ENCODE results near the gene CFAP91. TPM values are rescaled to one million over a fixed set of nuclear protein-coding genes. Genes with fewer than 3 reads are reported as not detected.

CFAP91 gene
- total RNA-seq, 4 donors from 2014 or later, result 2.6 to 7.8 (median 4.1) TPM

DNA sequence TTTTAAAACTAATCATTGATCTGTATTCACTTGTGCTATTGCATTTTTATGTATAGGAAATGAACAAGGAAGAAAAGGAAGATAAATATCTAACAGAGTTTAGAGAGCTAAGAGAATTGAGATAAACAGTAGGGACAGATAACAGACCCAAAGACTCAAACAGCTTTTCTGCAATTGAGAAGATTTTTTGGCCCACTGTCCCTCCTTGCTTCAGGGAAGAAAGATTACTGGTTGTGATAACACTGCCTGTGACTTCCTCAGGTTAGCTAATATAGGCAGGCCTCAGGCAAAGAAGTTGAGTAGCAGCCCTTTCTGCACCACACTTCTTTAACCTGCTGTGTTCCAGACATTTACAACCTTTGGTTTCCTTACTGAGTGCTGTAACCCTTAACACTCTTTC lies 22.9 kb upstream of the CFAP91 start:
- no peak for TF ChIP-seq POLR2A (IDR thresholded peaks at IDR 0.05)
- H3K27me3 ChIP-seq, result no peaks in the 10 kb centered on the region
- no peak for ATAC-seq
- H3K36me3 ChIP-seq, result peaks cover 0 to 4% of the 10 kb centered on the region in 2 donors
- H3K9me3 ChIP-seq, result no peaks in the 10 kb centered on the region
- no peak overlapping the region for H3K4me3 ChIP-seq
- no peak overlapping the region for H3K27ac ChIP-seq
- peaks cover 7 to 24% (median 8%) of the 10 kb centered on the region in 3 donors for H3K4me1 ChIP-seq

- Histone ChIP-seq H3K27me3 (no peaks in the 10 kb centered on the region), H3K4me3 (no peak overlapping the region), H3K36me3 (no peaks in the 10 kb centered on the region), H3K9me3 (no peaks in the 10 kb centered on the region), H3K27ac (peak overlapping the region in 1 of 4 donors; percentile 35), H3K4me1 (peaks cover 0 to 10% (median under 1%) of the 10 kb centered on the region in 3 donors)
- no peak for ATAC-seq
- TF ChIP-seq POLR2AphosphoS5 (IDR thresholded peaks at IDR 0.05) (no peak), POLR2A (IDR thresholded peaks at IDR 0.05) (no peak), CTCF (IDR thresholded peaks at IDR 0.05) (peak in 3 of 4 experiments; percentile 27 to 59 (median 48)), EP300 (IDR thresholded peaks at IDR 0.05) (no peak)
- 44 to 59% methylated on average over 1 of the region's 1 CpG for WGBS, 2 donors (ENCODE audit: low coverage in 1 of 2)
Observed at GRCh38 chr3:119681279-119681678, 21.5 kb upstream of the CFAP91 start.

GRCh38 chr3:119683421-119683820 lies 19.4 kb upstream of the CFAP91 start:
- WGBS, 2 donors (ENCODE audit: low coverage in 1 of 2), result 17% methylated on average over 1 of the region's 1 CpG
- no peaks in the 10 kb centered on the region for H3K36me3 ChIP-seq
- no peaks in the 10 kb centered on the region for H3K9me3 ChIP-seq
- H3K27ac ChIP-seq, result no peak overlapping the region
- H3K4me1 ChIP-seq, result no peaks in the 10 kb centered on the region
- no peak for ATAC-seq
- no peak overlapping the region for H3K4me3 ChIP-seq
- H3K27me3 ChIP-seq, result no peaks in the 10 kb centered on the region
- TF ChIP-seq EP300 (IDR thresholded peaks at IDR 0.05), result no peak
- TF ChIP-seq CTCF (IDR thresholded peaks at IDR 0.05), result no peak
- no peak for TF ChIP-seq POLR2A (IDR thresholded peaks at IDR 0.05)
- TF ChIP-seq POLR2AphosphoS5 (IDR thresholded peaks at IDR 0.05), result no peak

DNA sequence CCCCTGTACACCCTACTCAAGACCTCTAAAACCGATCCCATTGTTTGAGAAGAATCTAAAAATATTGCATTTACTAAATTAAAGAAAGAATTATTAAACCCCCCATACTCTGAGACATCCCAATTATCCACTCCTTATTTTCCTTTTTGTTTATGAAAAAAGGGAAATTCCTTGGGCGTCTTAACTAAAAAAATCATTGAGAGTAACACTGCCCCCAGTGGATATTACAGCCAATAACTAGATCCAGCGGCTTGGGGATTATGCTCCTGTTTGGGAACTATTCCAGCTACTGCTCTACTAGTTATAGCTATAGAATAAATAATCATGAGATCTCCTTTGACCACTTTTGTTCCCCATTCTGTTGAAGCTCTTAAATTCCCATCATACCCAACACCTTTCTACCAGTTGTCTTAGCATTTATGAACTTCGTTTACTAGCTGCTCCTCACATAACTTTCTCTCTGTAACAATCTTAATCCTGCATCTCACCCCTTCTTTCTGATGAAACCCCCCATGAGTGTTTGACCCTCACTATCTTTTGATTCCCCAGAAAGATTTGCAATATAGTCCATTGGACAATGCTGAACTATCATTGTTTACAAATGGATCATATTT lies 12.7 kb upstream of the CFAP91 start:
- WGBS, 2 donors (ENCODE audit: low coverage in 1 of 2), result 42% methylated on average over 4 of the region's 4 CpGs
- ATAC-seq, result no peak
- Histone ChIP-seq H3K9me3 (no peaks in the 10 kb centered on the region), H3K27ac (no peak overlapping the region), H3K27me3 (no peaks in the 10 kb centered on the region), H3K4me1 (no peaks in the 10 kb centered on the region), H3K36me3 (no peaks in the 10 kb centered on the region), H3K4me3 (no peak overlapping the region)
- TF ChIP-seq CTCF (IDR thresholded peaks at IDR 0.05) (peak in 3 of 4 experiments; percentile 10 to 34 (median 10)), POLR2AphosphoS5 (IDR thresholded peaks at IDR 0.05) (no peak)

DNA sequence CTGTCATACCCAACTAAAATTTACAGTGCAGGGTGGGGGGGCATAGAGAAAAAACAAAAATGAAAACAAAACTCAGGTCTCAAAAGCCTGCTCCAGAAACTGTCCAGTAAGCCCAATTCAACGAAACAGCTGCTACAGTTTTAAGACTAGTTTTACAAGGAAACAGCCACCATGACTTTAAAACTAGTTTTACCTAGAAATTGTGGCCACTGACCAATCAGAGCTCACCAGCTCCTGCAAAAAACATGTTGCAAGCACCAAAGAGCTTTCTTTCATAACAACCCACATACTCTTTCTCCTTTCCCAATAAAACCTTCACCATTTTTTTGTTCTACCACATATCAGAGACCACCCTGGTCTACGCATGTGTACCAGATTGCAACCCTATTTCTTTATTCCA lies 7.3 kb upstream of the CFAP91 start:
- H3K9me3 ChIP-seq, result no peaks in the 10 kb centered on the region
- no peak overlapping the region for H3K27ac ChIP-seq
- WGBS, 2 donors (ENCODE audit: low coverage in 1 of 2), result 79 to 96% methylated on average over 2 of the region's 2 CpGs
- no peak for ATAC-seq
- H3K27me3 ChIP-seq, result no peaks in the 10 kb centered on the region
- no peak overlapping the region for H3K4me3 ChIP-seq
- no peak for TF ChIP-seq POLR2AphosphoS5 (IDR thresholded peaks at IDR 0.05)
- no peak for TF ChIP-seq EP300 (IDR thresholded peaks at IDR 0.05)
- no peak for TF ChIP-seq POLR2A (IDR thresholded peaks at IDR 0.05)
- no peak for TF ChIP-seq CTCF (IDR thresholded peaks at IDR 0.05)
- H3K4me1 ChIP-seq, result no peaks in the 10 kb centered on the region
- no peaks in the 10 kb centered on the region for H3K36me3 ChIP-seq

Measured in gastroesophageal sphincter (tissue), 4 donors.